Neural progenitor cell (in vitro differentiated cells): ENCODE data around the gene CFAP161.

Source experiments
- EZH2 ChIP-seq: fragments of 200-600 bp; sonication (generic); IDR thresholded peaks from 2 replicates; pipeline ENCODE4 v1.6.1; 2017; ENCODE audit warnings: antibody characterized with exemption, mild to moderate bottlenecking, moderate library complexity
- TF ChIP-seq, protein P1 (sequence below): fragments of 200-600 bp; sonication (generic); IDR thresholded peaks from 2 replicates; pipeline ENCODE4 v1.5.1; 2017; ENCODE audit warnings: antibody characterized with exemption, mild to moderate bottlenecking

DNA sequence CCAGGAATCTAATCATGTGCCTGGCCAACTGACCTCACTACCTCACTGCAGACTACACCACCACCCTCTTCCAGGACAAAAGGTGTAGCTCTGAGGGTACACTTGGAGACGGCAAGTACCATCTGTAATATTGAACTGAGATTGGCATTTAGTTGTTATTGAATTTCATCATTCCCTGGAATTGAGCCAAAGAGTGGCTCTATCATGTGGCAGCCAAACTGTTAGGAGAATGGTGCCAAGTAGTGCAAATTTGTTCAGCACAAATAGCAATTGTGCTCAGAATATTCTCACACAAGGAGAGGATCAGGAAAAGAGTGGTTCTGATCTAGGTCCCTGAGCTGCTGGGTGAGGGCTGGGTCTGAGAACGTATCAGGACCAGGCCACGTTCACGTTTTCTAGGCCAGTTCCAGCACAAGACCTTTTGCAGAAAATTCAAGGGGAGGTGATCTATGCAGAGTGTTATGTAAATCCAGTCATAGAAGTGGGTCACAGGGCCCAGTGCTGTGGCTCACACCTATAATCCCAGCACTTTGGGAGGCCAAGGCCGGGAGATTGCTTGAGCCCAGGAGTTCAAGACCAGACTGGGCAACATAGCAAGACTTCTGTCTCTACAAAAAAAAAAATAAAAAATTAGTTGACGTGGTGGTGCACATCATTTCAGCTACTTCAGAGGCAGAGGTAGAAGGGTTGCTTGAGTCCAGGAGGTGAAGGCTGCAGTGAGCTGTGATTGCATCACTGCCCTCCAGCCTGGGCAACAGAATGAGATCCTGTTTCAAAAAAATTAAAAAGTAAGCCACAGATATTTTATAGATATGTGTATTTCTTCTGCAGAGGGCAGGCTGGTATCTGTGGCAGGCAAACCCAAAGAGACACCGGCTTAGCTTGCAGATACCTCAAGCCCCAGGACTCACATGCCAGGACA is 31.9 kb upstream of the CFAP161 start:
- TF ChIP-seq, protein P1, sequence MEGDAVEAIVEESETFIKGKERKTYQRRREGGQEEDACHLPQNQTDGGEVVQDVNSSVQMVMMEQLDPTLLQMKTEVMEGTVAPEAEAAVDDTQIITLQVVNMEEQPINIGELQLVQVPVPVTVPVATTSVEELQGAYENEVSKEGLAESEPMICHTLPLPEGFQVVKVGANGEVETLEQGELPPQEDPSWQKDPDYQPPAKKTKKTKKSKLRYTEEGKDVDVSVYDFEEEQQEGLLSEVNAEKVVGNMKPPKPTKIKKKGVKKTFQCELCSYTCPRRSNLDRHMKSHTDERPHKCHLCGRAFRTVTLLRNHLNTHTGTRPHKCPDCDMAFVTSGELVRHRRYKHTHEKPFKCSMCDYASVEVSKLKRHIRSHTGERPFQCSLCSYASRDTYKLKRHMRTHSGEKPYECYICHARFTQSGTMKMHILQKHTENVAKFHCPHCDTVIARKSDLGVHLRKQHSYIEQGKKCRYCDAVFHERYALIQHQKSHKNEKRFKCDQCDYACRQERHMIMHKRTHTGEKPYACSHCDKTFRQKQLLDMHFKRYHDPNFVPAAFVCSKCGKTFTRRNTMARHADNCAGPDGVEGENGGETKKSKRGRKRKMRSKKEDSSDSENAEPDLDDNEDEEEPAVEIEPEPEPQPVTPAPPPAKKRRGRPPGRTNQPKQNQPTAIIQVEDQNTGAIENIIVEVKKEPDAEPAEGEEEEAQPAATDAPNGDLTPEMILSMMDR, result no peak
- TF ChIP-seq EZH2, result no peak
